GM21367 (cell line): ENCODE measurements around the gene ZNF98.

ENCODE experiments used
- ATAC-seq: cut with Tn5 transposase; IDR thresholded peaks from one replicate; pipeline ENCODE4 v1.9.1; 2021; ENCODE audit not compliant: unreplicated experiment

Gene ZNF98

GRCh38 chr19:22422211-22422610 lies at the start of gene ZNF98:
TSS of gene ZNF98 (minus strand) at chr19:22422346. CDS start at chr19:22422224, 122 bp downstream.
- ATAC-seq, result no peak

- ATAC-seq, result no peak
These were observed 24.5 kb upstream of the ZNF98 start for GRCh38 chr19:22446605-22447004.

- no peak for ATAC-seq
These were observed 15.9 kb upstream of the ZNF98 start for GRCh38 chr19:22438011-22438410.

- ATAC-seq, result no peak
These were observed 6.1 kb upstream of the ZNF98 start for GRCh38 chr19:22427960-22428913.

GRCh38 chr19:22427547-22427946 lies 5.4 kb upstream of the ZNF98 start:
- no peak for ATAC-seq

GRCh38 chr19:22426901-22427300 lies 4.8 kb upstream of the ZNF98 start:
- ATAC-seq, result no peak

- ATAC-seq, result no peak
These were observed 349 bp downstream of the ZNF98 start for GRCh38 chr19:22421797-22422196.

GRCh38 chr19:22354665-22355064 lies 67.5 kb downstream of the ZNF98 start:
- ATAC-seq, result no peak
